ENCODE data around the gene RCBTB1. TPM values are rescaled to one million over a fixed set of nuclear protein-coding genes. Genes with fewer than 3 reads are reported as not detected.
A peak's percentile ranks its signal among the peaks of the same experiment; 100 is the strongest.
"Not testable (repeated sequence)": the region's sequence is repeated elsewhere in the genome, so short reads cannot be mapped to it uniquely, and the experiment has no call there.

The RCBTB1 gene
- total and polyA plus RNA-seq, 5 experiments from 2014 or later, result 6.7 to 27.0 (median 8.4) TPM

- DNase-seq (peak in 7 of 10 donors; percentile 50 to 69 (median 56)), ATAC-seq (peak in 1 of 2 donors; percentile 38)
- Mint-ChIP-seq H3K4me3 (peak overlapping the region; percentile 81 to 94 (median 92)), H3K4me1 (peaks cover 22 to 57% (median 46%) of the 10 kb centered on the region in 4 donors), H3K27ac (peak overlapping the region; percentile 90 to 99 (median 96)), H3K36me3 (peaks cover 0 to 21% (median 2%) of the 10 kb centered on the region in 3 donors)
- H3K9me3 Mint-ChIP-seq, H3K27me3 Mint-ChIP-seq: not testable (repeated sequence)
- POLR2A ChIA-PET, result interaction anchor here (0.9 to 3.6 kb wide), 8 partner anchors 9 to 521 kb away, joined by 3 to 82 read pairs (median 7); partner anchors contain the start of genes CAB39L, FNDC3A, RCBTB1 and SETDB2
Observed at GRCh38 chr13:49496837-49497236, 88.5 kb downstream of the RCBTB1 start.

- H3K36me3 Mint-ChIP-seq, result peaks cover 0 to 23% (median 5%) of the 10 kb centered on the region in 3 donors
Observed at GRCh38 chr13:49495783-49496762, 89.3 kb downstream of the RCBTB1 start, which contains the start of gene PHF11. PHF11 (plus strand) TSS chr13:49495953; CDS start chr13:49496002, 49 bp downstream.

GRCh38 chr13:49494645-49495044 is 90.7 kb downstream of the RCBTB1 start:
- H3K4me3 Mint-ChIP-seq, result peak overlapping the region; percentile 89 to 99 (median 98)
- H3K27ac Mint-ChIP-seq, result peak overlapping the region in 9 of 10 donors; percentile 9 to 100 (median 98)
- no peaks in the 10 kb centered on the region for H3K9me3 Mint-ChIP-seq
- peaks cover 0 to 16% (median 3%) of the 10 kb centered on the region in 3 donors for H3K36me3 Mint-ChIP-seq
- ATAC-seq, result no peak
- POLR2A ChIA-PET, result interaction anchor here (0.7 to 3.6 kb wide), 3 partner anchors 50 to 101 kb away, joined by 4 to 82 read pairs (median 13); partner anchors contain the start of genes CAB39L and SETDB2
- H3K4me1 Mint-ChIP-seq, result peaks cover 18 to 44% (median 35%) of the 10 kb centered on the region in 4 donors
- H3K27me3 Mint-ChIP-seq, result no peaks in the 10 kb centered on the region
- DNase-seq, result no peak

More at GRCh38 chr13:49495783-49496762, 89.3 kb downstream of the RCBTB1 start, which contains the start of gene PHF11:
- H3K27me3 Mint-ChIP-seq, result no peaks in the 10 kb centered on the region
- no peaks in the 10 kb centered on the region for H3K9me3 Mint-ChIP-seq
- peak within 1 kb of the TSS; percentile 89 to 99 (median 98) for H3K4me3 Mint-ChIP-seq
- peaks cover 22 to 54% (median 46%) of the 10 kb centered on the region in 4 donors for H3K4me1 Mint-ChIP-seq
- DNase-seq (peak; percentile 75 to 91 (median 80)), ATAC-seq (peak; percentile 81 to 85)
- H3K27ac Mint-ChIP-seq, result peak within 1 kb of the TSS; percentile 90 to 100 (median 99)
- POLR2A ChIA-PET, result interaction anchor here (0.6 to 3.6 kb wide), 15 partner anchors 10 to 629 kb away, joined by 3 to 82 read pairs (median 4); partner anchors contain the start of genes CAB39L, EBPL, FNDC3A and KPNA3

GRCh38 chr13:49488563-49488962 is 96.8 kb downstream of the RCBTB1 start:
- Mint-ChIP-seq H3K9me3 (no peaks in the 10 kb centered on the region), H3K27ac (no peak overlapping the region), H3K4me1 (peaks cover 0 to 2% (median 0%) of the 10 kb centered on the region in 4 donors), H3K27me3 (no peaks in the 10 kb centered on the region), H3K4me3 (no peak overlapping the region), H3K36me3 (peaks cover 0 to 57% (median 17%) of the 10 kb centered on the region in 3 donors)
- no peak for DNase-seq
- ATAC-seq, result no peak
- POLR2A ChIA-PET, result no interaction called here

Other genes starting within 250 kb of the RCBTB1 start
- 1 to 10 TPM; 5.3 to 9.2 TPM for gene CAB39L, start 141.5 kb downstream of the RCBTB1 start, total RNA-seq
- gene CAB39L, start 141.5 kb downstream of the RCBTB1 start, polyA plus RNA-seq, result 1 to 10 TPM; 4.3 to 5.2 (median 4.3) TPM
- 10 to 100 TPM; 30.5 to 31.6 TPM for gene SETDB2, start 141.3 kb downstream of the RCBTB1 start, total RNA-seq
- gene SETDB2, start 141.3 kb downstream of the RCBTB1 start, polyA plus RNA-seq, result 10 to 100 TPM; 13.3 to 14.7 (median 13.7) TPM
- 100 to 1,000 TPM; 121 to 132 TPM for gene PHF11, start 89.6 kb downstream of the RCBTB1 start, total RNA-seq
- gene PHF11, start 89.6 kb downstream of the RCBTB1 start, polyA plus RNA-seq, result 10 to 100 TPM; 75.9 to 88.3 (median 80.4) TPM
- 1 to 10 TPM; 1.7 TPM for gene ARL11, start 42.9 kb upstream of the RCBTB1 start, total RNA-seq
- gene ARL11, start 42.9 kb upstream of the RCBTB1 start, polyA plus RNA-seq, result under 1 TPM; 0.15 to 0.68 (median 0.16) TPM
- 10 to 100 TPM; 27.0 to 31.2 TPM for gene EBPL, start 105.9 kb upstream of the RCBTB1 start, total RNA-seq
- gene EBPL, start 105.9 kb upstream of the RCBTB1 start, polyA plus RNA-seq, result 10 to 100 TPM; 57.0 to 76.5 (median 63.3) TPM
- gene KPNA3, start 207.1 kb upstream of the RCBTB1 start, total RNA-seq, result 10 to 100 TPM; 22.7 to 27.3 TPM
- 10 to 100 TPM; 20.2 to 23.9 (median 20.3) TPM for gene KPNA3, start 207.1 kb upstream of the RCBTB1 start, polyA plus RNA-seq